Right cardiac atrium (tissue), 5 donors: ENCODE data around the gene S100G. TPM values are rescaled to one million over a fixed set of nuclear protein-coding genes. Genes with fewer than 3 reads are reported as not detected.

Source experiments
- microRNA-seq, 2 donors: library from miRNA; unstranded; fragments of <30 nt; microRNA quantifications; one replicate each; pipeline ENCODE4 v1.2.0, GENCODE V29; 2020 to 2021
- polyA plus RNA-seq: library from polyadenylated mRNA; stranded (reverse); fragments of 200-250 nt; gene quantifications from one replicate; pipeline ENCODE4 v1.2.3, GENCODE V29; 2013
- total RNA-seq, 4 donors: library from RNA; stranded (reverse); fragmentation: NEBNext Ultra II Directional; extraction: Animal tissue kit (Norgen Biotek cat#: 25700); gene quantifications; one replicate each; pipeline ENCODE4 v1.2.1, GENCODE V29; 2021
- donor health status: healthy with polysubstance abuse.
- donor health status: DM: no; HTN: yes; CAD: no.
- donor health status: DM: no; HTN: no; CAD: no.
- donor health status: DM: no; HTN: yes; CAD: no; lungs with severe emphysema.
- donor health status: DM: yes; HTN: yes; CAD: no.

The S100G gene
- total and polyA plus RNA-seq, 5 donors: not detected

Small RNA genes within 50 kb of the gene (microRNA-seq; reads per million reads assigned to microRNA genes)
- gene MIR548AM: 0 reads per million in 2 donors

Other genes starting within 250 kb of the S100G start
- gene CTPS2, start 62.5 kb downstream of the S100G start, total RNA-seq: 1 to 10 TPM; 6.1 to 6.8 (median 6.2) TPM
- gene CTPS2, start 62.5 kb downstream of the S100G start, polyA plus RNA-seq: 4.0 TPM
- gene SYAP1, start 69.5 kb downstream of the S100G start, total RNA-seq: 10 to 100 TPM; 16.3 to 24.9 (median 17.3) TPM
- gene SYAP1, start 69.5 kb downstream of the S100G start, polyA plus RNA-seq: 11.4 TPM
- gene TXLNG, start 136.3 kb downstream of the S100G start, total RNA-seq: 1 to 10 TPM; 5.9 to 8.0 (median 7.1) TPM
- 4.6 TPM for gene TXLNG, start 136.3 kb downstream of the S100G start, polyA plus RNA-seq
- gene RBBP7, start 220.2 kb downstream of the S100G start, total RNA-seq: 10 to 100 TPM; 86.9 to 99.3 (median 92.3) TPM
- gene RBBP7, start 220.2 kb downstream of the S100G start, polyA plus RNA-seq: 118 TPM